Measurements from ENCODE around the gene MCMBP.
A peak's percentile ranks its signal among the peaks of the same experiment; 100 is the strongest.

The MCMBP gene

GRCh38 chr10:119784340-119785067, 88.1 kb downstream of the MCMBP start (continued):
- TF ChIP-seq ZNF121 (tag by site-specific recombination; IDR thresholded peaks at IDR 0.05) = no peak
- TF ChIP-seq ZNF37A (tag by site-specific recombination; IDR thresholded peaks at IDR 0.05) = no peak
- TF ChIP-seq ZNF202 (tag by site-specific recombination; IDR thresholded peaks at IDR 0.05; ENCODE audit: borderline replicate concordance) = no peak
- TF ChIP-seq ZBTB7A (tag by site-specific recombination; IDR thresholded peaks at IDR 0.05; ENCODE audit: low read depth) = no peak
- TF ChIP-seq ZBTB8A (tag by site-specific recombination; IDR thresholded peaks at IDR 0.05) = no peak
- TF ChIP-seq ZNF311 (tag by site-specific recombination; IDR thresholded peaks at IDR 0.05; ENCODE audit: borderline replicate concordance) = no peak
- no peak for TF ChIP-seq ZNF404 (tag by site-specific recombination; IDR thresholded peaks at IDR 0.05)
- TF ChIP-seq ZNF645 (tag by site-specific recombination; IDR thresholded peaks at IDR 0.05) = no peak
- TF ChIP-seq TCF7L2 (IDR thresholded peaks at IDR 0.05; ENCODE audit: borderline replicate concordance, low read depth, low read length) = no peak
- no peak for TF ChIP-seq ZNF16 (tag by site-specific recombination; IDR thresholded peaks at IDR 0.05; ENCODE audit: low read depth)
- TF ChIP-seq ZNF48 (tag by site-specific recombination; IDR thresholded peaks at IDR 0.05) = no peak
- no peak for TF ChIP-seq ZBTB11 (tag by site-specific recombination; conservative IDR thresholded peaks at IDR 0.05; ENCODE audit: low read depth)
- no peak for TF ChIP-seq ZNF513 (tag by site-specific recombination; IDR thresholded peaks at IDR 0.05)
- no peak for TF ChIP-seq ZNF571 (tag by site-specific recombination; IDR thresholded peaks at IDR 0.05)
- no peak for TF ChIP-seq ZNF132 (tag by site-specific recombination; IDR thresholded peaks at IDR 0.05; ENCODE audit: borderline replicate concordance)
- TF ChIP-seq ZNF521 (tag by site-specific recombination; IDR thresholded peaks at IDR 0.05) = no peak
- no peak for TF ChIP-seq SETDB1 (IDR thresholded peaks at IDR 0.05; ENCODE audit: insufficient read length, low read length)
- TF ChIP-seq ZNF214 (tag by site-specific recombination; IDR thresholded peaks at IDR 0.05; ENCODE audit: borderline replicate concordance) = no peak
- TF ChIP-seq ZNF335 (tag by site-specific recombination; conservative IDR thresholded peaks at IDR 0.05) = 0 out of 2 replicates have a peak, but pooled peaks have one; percentile 32
- TF ChIP-seq ZNF610 (tag by site-specific recombination; IDR thresholded peaks at IDR 0.05; ENCODE audit: borderline replicate concordance) = no peak
- no peak for TF ChIP-seq ZIC2 (tag by site-specific recombination; IDR thresholded peaks at IDR 0.05)
- no peak for TF ChIP-seq HOXD13 (CRISPR knock-in tag; IDR thresholded peaks at IDR 0.05; ENCODE audit: borderline replicate concordance)
- TF ChIP-seq WT1 (tag by site-specific recombination; IDR thresholded peaks at IDR 0.05) = peak; percentile 97
- no peak for TF ChIP-seq ZNF426 (tag by site-specific recombination; IDR thresholded peaks at IDR 0.05)
- no peak for TF ChIP-seq HOXC10 (CRISPR knock-in tag; IDR thresholded peaks at IDR 0.05)
- TF ChIP-seq MZF1 (tag by site-specific recombination; IDR thresholded peaks at IDR 0.05; ENCODE audit: borderline replicate concordance) = 0 out of 2 replicates have a peak, but pooled peaks have one; percentile 50
- TF ChIP-seq ZBTB20 (tag by site-specific recombination; IDR thresholded peaks at IDR 0.05) = 0 out of 2 replicates have a peak, but pooled peaks have one; percentile 27
- no peak for TF ChIP-seq ZNF76 (tag by site-specific recombination; IDR thresholded peaks at IDR 0.05; ENCODE audit: borderline replicate concordance, low read depth)

Measured in HEK293 (cell line).